ENCODE measurements around the gene C1orf174. TPM values are rescaled to one million over a fixed set of nuclear protein-coding genes. Genes with fewer than 3 reads are reported as not detected.
A peak's percentile ranks its signal among the peaks of the same experiment; 100 is the strongest.

C1orf174 gene
- total and polyA plus RNA-seq, 2 of the 13 experiments (the other 11 are each of a cell fraction or from before 2014, with no cell fraction given), result 21.6 to 31.4 TPM

- intact Hi-C loops (cut with micrococcal nuclease; ENCODE audit: unreplicated experiment), result loop anchor here (10.0 kb wide), 1 partner anchor 129 kb away; the partner anchor contains the start of gene SMIM1
- H4K20me1 ChIP-seq (ENCODE audit: insufficient read depth, low read length), result no peaks in the 10 kb centered on the region
- peak overlapping the region; percentile 57 for H3K27ac ChIP-seq (ENCODE audit: extremely low read length, insufficient read depth, low read length)
- CTCF ChIA-PET (ENCODE audit: low intra/inter-chr PET ratio, low total read pairs), result no interaction called here
- no peaks in the 10 kb centered on the region for H3K36me3 ChIP-seq (replicated peaks in 1 of 2; ENCODE audit: control insufficient read depth in 1 of 2, insufficient read depth in 2 of 2, low read length in 2 of 2)
- in situ Hi-C loops (cut with HindIII; ENCODE audit: extremely low pct_ligation_motif_present, low pct_unique_long_range_greater_than_20kb), result loop anchor here (25.0 kb wide), 1 partner anchor 159 kb away; no protein-coding TSS in a partner anchor
- ATAC-seq (no peak), DNase-seq (ENCODE audit: low spot score) (peak; percentile 57), FAIRE-seq (no peak)
- peaks cover 17% of the 10 kb centered on the region for H3K79me2 ChIP-seq (ENCODE audit: insufficient read depth, low read length)
- 44% methylated on average over 11 of the region's 16 CpGs for WGBS (ENCODE audit: low lambda C conversion rate)
- 0 out of 2 replicates have a peak overlapping the region, but pooled peaks have one; percentile 30 for H3K9ac ChIP-seq (ENCODE audit: insufficient read depth, low read depth, low read length)
- H3K4me2 ChIP-seq (ENCODE audit: low read depth, low read length), result peak overlapping the region; percentile 64
- no peaks in the 10 kb centered on the region; a peak in 1 of 5 replicates for H3K27me3 ChIP-seq (ENCODE audit: control insufficient read depth in 1 of 2, insufficient read depth in 2 of 2, low read length in 2 of 2)
- POLR2A ChIA-PET, result interaction anchor here (1.0 to 1.6 kb wide), 3 partner anchors 39 to 107 kb away, joined by 3 to 5 read pairs (median 4); partner anchors contain the start of genes DFFB and LRRC47
- H3K9me3 ChIP-seq (ENCODE audit: low read length), result peaks cover 1% of the 10 kb centered on the region; the same call in 1 of the 2 replicates
- peaks cover 54% of the 10 kb centered on the region for H3K4me1 ChIP-seq (ENCODE audit: insufficient read depth, low read length)
- BruUV-seq (replicated peaks), result no TSS peak
- no peak overlapping the region for H2AFZ ChIP-seq (ENCODE audit: low read length)
- peak overlapping the region in 1 of 3 experiments; percentile 1; a peak in 1 of 6 replicates for H3K4me3 ChIP-seq (replicated peaks in 1 of 3; ENCODE audit: insufficient read depth in 1 of 3, low read depth in 2 of 3, low read length in 3 of 3)
- TF ChIP-seq NKX3-1 (CRISPR knock-in tag; IDR thresholded peaks at IDR 0.05), result no peak
- no peak for TF ChIP-seq ZEB1 (IDR thresholded peaks at IDR 0.05; ENCODE audit: insufficient replicate concordance, low read depth)
- TF ChIP-seq TFE3 (CRISPR knock-in tag; IDR thresholded peaks at IDR 0.05), result no peak
- TF ChIP-seq TRIM24 (CRISPR knock-in tag; IDR thresholded peaks at IDR 0.05), result no peak
- no peak for TF ChIP-seq ZFP37 (CRISPR knock-in tag; IDR thresholded peaks at IDR 0.05; ENCODE audit: borderline replicate concordance)
- no peak for TF ChIP-seq ONECUT2 (CRISPR knock-in tag; IDR thresholded peaks at IDR 0.05)
- no peak for TF ChIP-seq DZIP1 (CRISPR knock-in tag; IDR thresholded peaks at IDR 0.05)
- TF ChIP-seq HNF4G (IDR thresholded peaks at IDR 0.05; ENCODE audit: borderline replicate concordance, low read depth, low read length), result peak; percentile 63; the same call in 1 of the 2 replicates
- TF ChIP-seq HNF4G (CRISPR knock-in tag; IDR thresholded peaks at IDR 0.05; ENCODE audit: borderline replicate concordance, low read depth), result no peak
- peak; percentile 24; the same call in 1 of the 2 replicates for TF ChIP-seq MAX (IDR thresholded peaks at IDR 0.05)
- no peak for TF ChIP-seq XBP1 (CRISPR knock-in tag; IDR thresholded peaks at IDR 0.05)
- no peak for TF ChIP-seq KDM6A (CRISPR knock-in tag; IDR thresholded peaks at IDR 0.05; ENCODE audit: low read depth)
- TF ChIP-seq HNRNPL (IDR thresholded peaks at IDR 0.05; ENCODE audit: low read depth, low read length), result peak; percentile 66; the same call in 1 of the 2 replicates
- TF ChIP-seq AFF4 (CRISPR knock-in tag; IDR thresholded peaks at IDR 0.05), result no peak
- TF ChIP-seq KAT8 (CRISPR knock-in tag; IDR thresholded peaks at IDR 0.05), result no peak
Observed at GRCh38 chr1:3903141-3904005, 3.3 kb upstream of the C1orf174 start.
